Stimulated activated CD4-positive, alpha-beta T cell treated with anti-CD3 and anti-CD28 coated beads, TNF-alpha, amount 100 ng/mL, for 24 hours (primary cell): ENCODE measurements around the gene XRCC3.
"Not testable (repeated sequence)": the region's sequence is repeated elsewhere in the genome, so short reads cannot be mapped to it uniquely, and the experiment has no call there.

ENCODE experiments used
- DNase-seq, 3 experiments: peaks; one replicate each; pipeline ENCODE4 v3.0.0-alpha.2; 2020; ENCODE audit warnings: low read depth in 3 of 3

Gene XRCC3

GRCh38 chr14:103694572-103695026, 20.7 kb downstream of the XRCC3 start:
- no peak for DNase-seq

- DNase-seq: no peak
Observed at GRCh38 chr14:103693515-103693914, 21.7 kb downstream of the XRCC3 start.

- DNase-seq: no peak
Observed at GRCh38 chr14:103692871-103693270, 22.4 kb downstream of the XRCC3 start.

GRCh38 chr14:103692159-103692558, 23.1 kb downstream of the XRCC3 start:
- no peak for DNase-seq

- not testable (repeated sequence) for DNase-seq
Observed at GRCh38 chr14:103691655-103692054, 23.6 kb downstream of the XRCC3 start.

GRCh38 chr14:103690332-103690731, 24.9 kb downstream of the XRCC3 start:
- DNase-seq: no peak

GRCh38 chr14:103688906-103689902, 26.0 kb downstream of the XRCC3 start:
- no peak for DNase-seq

GRCh38 chr14:103688441-103688840, 26.8 kb downstream of the XRCC3 start:
- DNase-seq: no peak

GRCh38 chr14:103687712-103688111, 27.5 kb downstream of the XRCC3 start:
- DNase-seq: no peak

GRCh38 chr14:103686831-103687485, 28.3 kb downstream of the XRCC3 start:
- no peak for DNase-seq

- DNase-seq: no peak
Observed at GRCh38 chr14:103685276-103686211, 29.7 kb downstream of the XRCC3 start.

- DNase-seq: no peak
Observed at GRCh38 chr14:103684871-103685270, 30.4 kb downstream of the XRCC3 start.

- DNase-seq: no peak
Observed at GRCh38 chr14:103684471-103684870, 30.8 kb downstream of the XRCC3 start.

GRCh38 chr14:103683139-103683538, 32.1 kb downstream of the XRCC3 start:
- no peak for DNase-seq

- DNase-seq: no peak
Observed at GRCh38 chr14:103680491-103681231, 34.6 kb downstream of the XRCC3 start.

GRCh38 chr14:103679351-103679750, 35.9 kb downstream of the XRCC3 start:
- DNase-seq: peak in 1 of 3 experiments; percentile 46

- no peak for DNase-seq
Observed at GRCh38 chr14:103676881-103677675, 38.2 kb downstream of the XRCC3 start.

- DNase-seq: no peak
Observed at GRCh38 chr14:103675957-103676356, 39.3 kb downstream of the XRCC3 start.

GRCh38 chr14:103671911-103672310, 43.3 kb downstream of the XRCC3 start:
- DNase-seq: no peak

GRCh38 chr14:103669370-103669769, 45.9 kb downstream of the XRCC3 start:
- DNase-seq: no peak
